CD4-positive, alpha-beta T cell treated with Interleukin-21 for 1 hour (primary cell): ENCODE measurements around the gene FDX1.
"Not testable (repeated sequence)": the region's sequence is repeated elsewhere in the genome, so short reads cannot be mapped to it uniquely, and the experiment has no call there.

Source experiments
- DNase-seq: peaks from one replicate; pipeline ENCODE4 v3.0.0-alpha.2; 2020

FDX1 gene

GRCh38 chr11:110429731-110430266 lies at the start of gene FDX1:
FDX1 (plus strand) TSS chr11:110429948; CDS start chr11:110430121, 173 bp downstream.
- DNase-seq, result peak; percentile 84

- DNase-seq, result no peak
These were observed 48.7 kb upstream of the FDX1 start for GRCh38 chr11:110380836-110381622.

- peak; percentile 19 for DNase-seq
These were observed 41.5 kb upstream of the FDX1 start for GRCh38 chr11:110388231-110388630.

GRCh38 chr11:110389965-110390364 lies 39.8 kb upstream of the FDX1 start:
- no peak for DNase-seq

GRCh38 chr11:110392056-110392455 lies 37.7 kb upstream of the FDX1 start:
- DNase-seq, result no peak

- DNase-seq, result not testable (repeated sequence)
These were observed 32.0 kb upstream of the FDX1 start for GRCh38 chr11:110397668-110398286.

GRCh38 chr11:110403585-110403984 lies 26.2 kb upstream of the FDX1 start:
- not testable (repeated sequence) for DNase-seq

GRCh38 chr11:110405636-110406035 lies 24.1 kb upstream of the FDX1 start:
- DNase-seq, result not testable (repeated sequence)

GRCh38 chr11:110407315-110407714 lies 22.4 kb upstream of the FDX1 start:
- no peak for DNase-seq

GRCh38 chr11:110409174-110409573 lies 20.6 kb upstream of the FDX1 start:
- no peak for DNase-seq

- DNase-seq, result no peak
These were observed 19.1 kb upstream of the FDX1 start for GRCh38 chr11:110410651-110411050.

GRCh38 chr11:110415081-110415480 lies 14.7 kb upstream of the FDX1 start:
- no peak for DNase-seq

- DNase-seq, result not testable (repeated sequence)
These were observed 8.1 kb upstream of the FDX1 start for GRCh38 chr11:110421658-110422057.

- DNase-seq, result no peak
These were observed 7.3 kb upstream of the FDX1 start for GRCh38 chr11:110422306-110422905.

GRCh38 chr11:110424775-110425444 lies 4.8 kb upstream of the FDX1 start:
- DNase-seq, result no peak

- DNase-seq, result no peak
These were observed 3.8 kb upstream of the FDX1 start for GRCh38 chr11:110425751-110426545.

- no peak for DNase-seq
These were observed 1.7 kb upstream of the FDX1 start for GRCh38 chr11:110428040-110428439.

GRCh38 chr11:110428956-110429730 lies 605 bp upstream of the FDX1 start:
- DNase-seq, result peak; percentile 15

GRCh38 chr11:110430267-110431050 lies 711 bp downstream of the FDX1 start:
- peak; percentile 11 for DNase-seq

GRCh38 chr11:110431051-110431672 lies 1.4 kb downstream of the FDX1 start:
- DNase-seq, result peak; percentile 26
